Osteocyte (in vitro differentiated cells): Measurements from ENCODE around the gene IPPK. TPM values are rescaled to one million over a fixed set of nuclear protein-coding genes. Genes with fewer than 3 reads are reported as not detected.

Experiments used
- DNase-seq: peaks from one replicate; pipeline ENCODE4 v3.0.0; 2021; ENCODE audit warnings: mixed read lengths; ENCODE audit not compliant: unreplicated experiment; ENCODE audit errors: extremely low spot score
- H3K27ac Mint-ChIP-seq: one replicate; pipeline ENCODE4 v1.8.0; 2021; ENCODE audit warnings: mild to moderate bottlenecking, mixed read lengths; ENCODE audit not compliant: unreplicated experiment
- H3K27me3 Mint-ChIP-seq: one replicate; pipeline ENCODE4 v1.8.0; 2021; ENCODE audit warnings: mixed read lengths; ENCODE audit not compliant: unreplicated experiment
- H3K36me3 Mint-ChIP-seq: one replicate; pipeline ENCODE4 v1.8.0; 2021; ENCODE audit warnings: mixed read lengths; ENCODE audit not compliant: unreplicated experiment
- H3K4me1 Mint-ChIP-seq: one replicate; pipeline ENCODE4 v1.8.0; 2021; ENCODE audit warnings: mixed read lengths; ENCODE audit not compliant: unreplicated experiment
- H3K4me3 Mint-ChIP-seq: one replicate; pipeline ENCODE4 v1.8.0; 2021; ENCODE audit warnings: mild to moderate bottlenecking, moderate library complexity, mixed read lengths; ENCODE audit not compliant: unreplicated experiment
- H3K9me3 Mint-ChIP-seq: one replicate; pipeline ENCODE4 v1.8.0; 2021; ENCODE audit warnings: mixed read lengths; ENCODE audit not compliant: unreplicated experiment
- total RNA-seq: library from RNA; stranded (reverse); gene quantifications from 2 replicates; pipeline ENCODE4 v1.2.1, GENCODE V29; 2021
- TF ChIP-seq, protein P1 (sequence below): fragments of 200-600 bp; sonication (generic); IDR thresholded peaks from 2 replicates; pipeline ENCODE4 v1.5.0; 2021; ENCODE audit warnings: antibody characterized with exemption, mild to moderate bottlenecking, moderate library complexity

Gene IPPK
- total RNA-seq, 1 donor from 2014 or later: 6.4 TPM

DNA sequence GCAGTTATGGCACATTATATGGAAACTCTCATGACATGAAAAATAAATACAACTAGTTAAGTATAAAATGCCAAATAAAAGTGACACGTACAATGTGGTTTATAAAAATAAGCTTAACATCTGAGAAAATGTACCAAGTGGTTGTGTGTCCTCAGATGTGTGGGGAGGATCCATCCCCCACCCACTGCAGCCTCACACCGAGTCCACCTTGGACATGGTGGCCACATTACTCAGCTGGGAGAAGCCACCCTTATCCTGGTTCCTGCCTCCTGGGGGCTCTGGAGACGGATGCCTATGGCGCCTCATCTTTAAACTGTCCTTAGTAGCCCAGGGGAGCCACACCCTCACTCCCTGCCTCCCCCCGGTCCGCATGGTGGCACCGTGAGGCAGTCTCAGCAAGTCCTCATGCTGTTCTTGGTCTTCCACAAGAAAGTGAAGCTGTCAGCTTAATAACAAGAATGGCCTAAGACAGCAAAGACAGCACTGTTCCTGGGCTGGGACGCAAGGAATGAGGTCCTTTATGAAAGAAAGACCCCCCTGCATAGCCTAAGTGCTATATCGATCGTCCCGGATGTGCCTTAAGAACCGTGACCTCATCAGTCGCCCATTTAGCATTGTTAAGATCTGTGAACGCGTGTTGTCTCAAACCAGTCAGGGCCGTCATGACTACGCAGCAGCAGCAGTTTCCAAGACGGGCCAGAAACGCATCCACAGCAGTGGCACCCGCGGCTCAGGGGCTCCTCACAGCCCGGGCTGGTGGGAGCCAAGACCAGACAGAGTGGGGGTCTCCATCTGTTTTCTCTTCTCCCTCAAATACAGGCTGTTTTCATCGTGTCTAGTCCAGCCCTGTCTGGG is 56.4 kb downstream of the IPPK start:
- no peak overlapping the region for H3K27ac Mint-ChIP-seq
- no peaks in the 10 kb centered on the region for H3K27me3 Mint-ChIP-seq
- peaks cover 48% of the 10 kb centered on the region for H3K36me3 Mint-ChIP-seq
- TF ChIP-seq, protein P1, sequence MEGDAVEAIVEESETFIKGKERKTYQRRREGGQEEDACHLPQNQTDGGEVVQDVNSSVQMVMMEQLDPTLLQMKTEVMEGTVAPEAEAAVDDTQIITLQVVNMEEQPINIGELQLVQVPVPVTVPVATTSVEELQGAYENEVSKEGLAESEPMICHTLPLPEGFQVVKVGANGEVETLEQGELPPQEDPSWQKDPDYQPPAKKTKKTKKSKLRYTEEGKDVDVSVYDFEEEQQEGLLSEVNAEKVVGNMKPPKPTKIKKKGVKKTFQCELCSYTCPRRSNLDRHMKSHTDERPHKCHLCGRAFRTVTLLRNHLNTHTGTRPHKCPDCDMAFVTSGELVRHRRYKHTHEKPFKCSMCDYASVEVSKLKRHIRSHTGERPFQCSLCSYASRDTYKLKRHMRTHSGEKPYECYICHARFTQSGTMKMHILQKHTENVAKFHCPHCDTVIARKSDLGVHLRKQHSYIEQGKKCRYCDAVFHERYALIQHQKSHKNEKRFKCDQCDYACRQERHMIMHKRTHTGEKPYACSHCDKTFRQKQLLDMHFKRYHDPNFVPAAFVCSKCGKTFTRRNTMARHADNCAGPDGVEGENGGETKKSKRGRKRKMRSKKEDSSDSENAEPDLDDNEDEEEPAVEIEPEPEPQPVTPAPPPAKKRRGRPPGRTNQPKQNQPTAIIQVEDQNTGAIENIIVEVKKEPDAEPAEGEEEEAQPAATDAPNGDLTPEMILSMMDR: no peak
- no peaks in the 10 kb centered on the region for H3K9me3 Mint-ChIP-seq
- H3K4me3 Mint-ChIP-seq: no peak overlapping the region
- peak; percentile 73 for DNase-seq
- peaks cover 11% of the 10 kb centered on the region for H3K4me1 Mint-ChIP-seq

DNA sequence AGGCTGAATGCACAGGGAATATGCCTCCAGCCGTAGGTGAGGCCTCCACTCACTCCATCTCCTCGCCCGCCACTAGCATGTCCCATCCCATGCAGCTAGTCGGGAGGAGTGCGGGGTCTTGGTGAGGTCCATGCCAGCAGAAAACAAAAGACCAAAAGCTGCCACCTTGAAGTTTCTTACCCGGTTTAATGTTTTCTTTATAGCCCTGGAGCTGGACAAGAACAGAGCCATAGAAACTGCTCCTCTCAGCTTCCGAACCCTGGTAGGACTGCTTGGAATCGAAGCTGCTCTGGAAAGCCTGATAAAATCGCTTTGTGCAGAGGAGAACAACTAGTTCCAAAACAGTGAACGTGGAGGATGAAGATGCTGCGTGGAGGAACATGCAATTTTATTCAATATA is 57.1 kb downstream of the IPPK start:
- TF ChIP-seq, protein P1: no peak
- peak; percentile 27 for DNase-seq
- no peak overlapping the region for H3K27ac Mint-ChIP-seq

DNA sequence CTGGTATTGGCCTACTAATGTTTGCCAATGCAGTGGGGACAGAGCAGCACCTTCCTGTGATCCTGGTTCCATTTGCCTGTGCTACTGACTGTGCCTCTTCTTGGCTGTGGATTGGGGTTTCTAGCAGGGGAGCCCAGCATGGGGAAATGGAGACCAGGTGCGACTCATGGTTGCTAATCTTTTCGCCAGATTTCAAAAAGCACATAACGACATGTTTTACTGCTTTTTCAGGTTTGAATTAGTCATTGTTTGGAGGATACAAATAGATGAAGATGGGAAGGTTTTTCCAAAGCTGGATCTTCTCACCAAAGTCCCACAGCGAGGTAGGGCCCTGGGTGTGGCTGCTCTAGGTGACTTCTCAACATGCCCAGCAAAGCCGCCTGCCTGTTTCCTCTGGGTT is 57.6 kb downstream of the IPPK start:
- H3K4me3 Mint-ChIP-seq: no peak overlapping the region
- H3K36me3 Mint-ChIP-seq: peaks cover 44% of the 10 kb centered on the region
- H3K27ac Mint-ChIP-seq: peak overlapping the region; percentile 38
- no peaks in the 10 kb centered on the region for H3K27me3 Mint-ChIP-seq
- TF ChIP-seq, protein P1: no peak
- H3K4me1 Mint-ChIP-seq: peaks cover 23% of the 10 kb centered on the region
- peak; percentile 32 for DNase-seq
- H3K9me3 Mint-ChIP-seq: no peaks in the 10 kb centered on the region

More for the DNA sequence above, 57.1 kb downstream of the IPPK start:
- Mint-ChIP-seq H3K4me1 (peaks cover 17% of the 10 kb centered on the region), H3K36me3 (peaks cover 48% of the 10 kb centered on the region), H3K27me3 (no peaks in the 10 kb centered on the region), H3K9me3 (no peaks in the 10 kb centered on the region), H3K4me3 (no peak overlapping the region)

DNA sequence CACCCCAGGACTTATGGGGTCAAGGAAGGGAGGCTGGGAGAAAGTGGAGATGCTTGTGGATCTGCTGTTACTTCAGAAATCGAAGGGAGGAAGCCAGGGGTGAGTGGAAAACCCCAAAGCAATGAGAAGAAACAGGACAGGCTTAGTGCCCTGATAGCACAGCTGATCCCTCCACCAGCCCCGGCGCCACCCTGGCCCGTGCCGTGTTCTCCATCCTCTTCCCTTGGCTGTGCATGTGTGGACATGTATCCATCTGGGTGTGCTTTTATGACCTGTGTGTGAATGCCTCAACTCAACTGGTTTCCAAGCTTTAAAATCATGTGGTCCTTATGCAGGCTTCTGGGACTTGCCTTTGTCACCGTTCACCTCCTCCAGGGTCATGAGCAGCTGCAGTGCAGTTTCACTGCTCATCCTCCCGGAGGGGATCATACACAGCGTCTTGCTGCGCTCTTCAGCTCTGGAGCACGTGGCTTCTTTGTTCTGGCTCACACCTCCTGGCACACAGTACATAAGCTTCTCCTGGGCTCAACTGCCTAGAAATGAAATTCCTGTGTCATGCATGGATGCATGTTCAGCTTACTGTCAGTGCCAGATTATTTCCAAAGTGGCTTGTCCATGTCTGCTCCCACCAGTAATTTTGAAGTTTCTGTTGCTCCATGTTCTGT is 58.2 kb downstream of the IPPK start:
- Mint-ChIP-seq H3K4me1 (peaks cover 27% of the 10 kb centered on the region), H3K4me3 (no peak overlapping the region), H3K36me3 (peaks cover 41% of the 10 kb centered on the region), H3K9me3 (no peaks in the 10 kb centered on the region), H3K27ac (peak overlapping the region; percentile 38), H3K27me3 (no peaks in the 10 kb centered on the region)
- peak; percentile 23 for DNase-seq
- TF ChIP-seq, protein P1: no peak
